Erythroblast (primary cell): ENCODE results near the gene CGB7.
"Not testable (repeated sequence)": the region's sequence is repeated elsewhere in the genome, so short reads cannot be mapped to it uniquely, and the experiment has no call there.

Experiments used
- DNase-seq, 2 experiments: peaks; one replicate each; lab custom pipeline; 2025; lab: John Stamatoyannopoulos, UW
- GATA1 ChIP-seq: IDR thresholded peaks from 2 replicates; pipeline ENCODE4 v1.6.1; 2011; ENCODE audit warnings: low read depth, mild to moderate bottlenecking, control low read depth, low read length, moderate library complexity
- POLR2A ChIP-seq: IDR thresholded peaks from 2 replicates; pipeline ENCODE4 v1.6.1; 2011; ENCODE audit warnings: mild to moderate bottlenecking, low read length

The CGB7 gene

DNA sequence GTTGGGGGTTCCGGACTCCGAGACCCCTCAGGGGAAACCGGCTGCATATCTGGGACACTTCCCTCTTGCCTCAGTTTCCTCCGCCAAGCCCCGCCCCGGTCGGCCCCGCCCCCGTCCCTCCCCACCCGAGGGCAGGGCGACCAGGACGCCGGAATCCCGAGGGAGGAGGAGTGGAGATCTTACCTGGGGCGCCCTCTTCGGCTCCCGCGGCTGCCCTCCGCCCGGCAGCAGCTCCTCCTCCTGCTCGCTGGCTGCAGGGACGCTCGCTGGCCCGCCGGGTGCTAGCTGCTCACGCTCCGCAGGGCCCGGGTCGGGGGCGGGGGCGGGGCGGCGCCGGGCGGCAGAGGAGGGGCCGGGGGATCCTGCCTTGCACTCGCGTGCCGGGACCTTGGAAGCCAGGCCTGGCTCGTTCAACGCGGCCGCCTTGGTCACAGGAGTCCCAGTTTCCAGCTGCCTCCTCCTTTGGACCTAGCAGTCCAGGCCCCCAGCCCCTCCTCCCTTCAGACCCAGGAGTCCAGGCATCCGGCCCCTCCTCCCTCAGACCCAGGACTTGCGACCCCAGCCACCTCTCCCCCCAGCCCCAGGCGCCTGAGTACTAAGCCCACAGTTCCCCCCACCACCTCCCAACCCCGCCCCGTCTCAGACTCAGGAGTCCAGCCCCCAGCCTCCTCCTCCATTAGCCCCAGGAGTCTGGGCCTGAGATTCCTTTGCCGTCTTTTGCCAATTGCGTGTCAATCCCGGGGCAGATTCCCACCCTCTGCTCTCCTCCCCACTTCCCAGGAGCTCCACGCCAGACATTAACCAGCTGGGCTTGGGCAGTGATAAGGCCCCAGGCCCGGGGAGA, 7.4 kb upstream of the CGB7 start, which contains the start of gene NTF4:
NTF4 (minus strand) TSS at position 51 of the 844 bp plus-strand sequence. CDS start 2,821 bp downstream, outside the sequence.
- no peak for TF ChIP-seq GATA1
- no peak for TF ChIP-seq POLR2A

DNA sequence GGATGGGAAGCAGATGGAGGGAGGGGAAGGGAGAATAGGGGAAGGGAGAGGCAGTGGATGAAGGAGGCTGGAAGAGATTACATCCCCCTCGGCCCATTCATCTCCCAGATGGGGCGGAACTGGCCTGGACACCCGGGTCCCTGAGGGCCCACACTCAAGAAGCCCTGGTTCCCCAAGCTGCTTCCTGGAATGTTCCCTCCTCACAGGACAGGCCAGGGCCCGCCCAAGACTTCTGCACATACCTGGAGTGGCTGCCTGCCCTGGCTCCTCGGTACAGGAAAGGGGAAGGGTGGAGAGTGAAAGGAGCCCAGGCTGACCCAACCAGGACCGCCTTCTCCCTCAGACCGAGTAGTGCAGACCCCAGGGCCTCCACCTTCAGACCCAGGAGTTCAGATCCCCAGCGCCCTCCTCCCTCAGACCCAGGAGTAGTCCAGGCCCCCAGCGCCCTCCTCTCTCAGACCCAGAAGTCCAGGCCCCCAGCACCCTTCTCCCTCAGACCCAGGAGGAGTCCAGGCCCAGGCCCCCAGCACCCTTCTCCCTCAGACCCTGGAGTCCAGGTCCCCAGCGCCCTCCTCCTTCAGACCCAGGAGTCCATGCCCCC, 6.6 kb upstream of the CGB7 start:
- DNase-seq: no peak
- TF ChIP-seq GATA1 (no peak), POLR2A (no peak)

More for the DNA sequence above, 7.4 kb upstream of the CGB7 start, which contains the start of gene NTF4:
- DNase-seq: no peak

DNA sequence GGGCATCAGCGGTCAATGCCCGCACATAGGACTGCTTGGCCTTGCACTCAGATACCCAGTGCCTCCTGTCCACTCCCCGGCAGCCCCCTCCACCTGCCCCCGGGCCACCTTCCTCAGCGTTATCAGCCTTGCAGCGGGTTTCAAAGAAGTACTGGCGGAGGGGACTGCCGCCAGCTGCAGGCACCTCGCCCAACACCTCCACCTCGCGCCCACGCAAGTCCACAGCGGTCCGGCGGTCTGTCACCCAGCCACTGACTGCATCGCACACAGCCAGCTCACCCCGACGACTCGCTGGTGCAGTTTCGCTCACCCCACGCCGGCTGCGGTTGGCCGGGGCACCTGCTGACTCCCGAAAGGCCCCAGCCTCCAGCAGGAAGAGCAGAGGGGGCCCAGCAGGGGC, 3.9 kb upstream of the CGB7 start:
- no peak for DNase-seq
- no peak for TF ChIP-seq GATA1
- no peak for TF ChIP-seq POLR2A

DNA sequence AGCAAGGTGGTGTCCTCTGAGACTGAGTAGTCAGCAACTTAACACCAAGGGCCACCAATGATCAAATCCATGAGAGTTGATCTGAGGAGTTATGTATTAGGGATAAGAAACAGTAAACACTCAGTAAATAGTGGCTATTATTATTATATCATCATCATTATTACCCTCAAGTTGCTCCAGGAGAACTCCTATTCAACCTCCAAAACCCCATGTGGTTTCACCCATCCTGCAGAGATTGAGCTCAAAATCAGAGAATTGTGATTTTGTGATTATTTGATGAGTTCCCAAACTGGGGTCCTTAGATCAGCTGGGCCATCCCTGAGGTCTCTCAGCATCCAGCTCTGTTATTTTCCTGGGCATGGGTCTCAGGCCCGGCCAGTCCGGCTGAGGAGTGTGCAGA, 3.5 kb upstream of the CGB7 start:
- TF ChIP-seq GATA1: no peak
- no peak for TF ChIP-seq POLR2A
- DNase-seq: no peak

DNA sequence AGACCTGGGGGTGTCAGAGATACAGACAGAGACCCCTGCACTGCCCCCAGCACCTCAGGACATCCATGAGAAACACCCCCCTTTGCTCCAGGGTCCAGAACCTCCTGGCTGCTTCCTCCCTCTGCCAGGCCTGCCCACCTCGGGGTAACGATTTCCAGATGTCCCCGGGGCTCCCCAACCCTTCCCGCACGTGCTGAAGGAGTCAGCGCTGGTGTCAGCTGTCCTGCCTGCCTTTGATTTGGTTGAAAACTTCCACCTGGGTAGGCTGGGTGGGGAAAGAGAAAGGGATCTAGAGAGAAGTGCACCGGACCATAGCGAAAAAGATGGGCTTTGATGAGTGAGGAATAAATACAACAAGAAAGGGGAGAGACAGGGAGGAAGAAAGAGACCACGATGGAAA, 1.5 kb upstream of the CGB7 start:
- no peak for TF ChIP-seq GATA1
- no peak for DNase-seq

DNA sequence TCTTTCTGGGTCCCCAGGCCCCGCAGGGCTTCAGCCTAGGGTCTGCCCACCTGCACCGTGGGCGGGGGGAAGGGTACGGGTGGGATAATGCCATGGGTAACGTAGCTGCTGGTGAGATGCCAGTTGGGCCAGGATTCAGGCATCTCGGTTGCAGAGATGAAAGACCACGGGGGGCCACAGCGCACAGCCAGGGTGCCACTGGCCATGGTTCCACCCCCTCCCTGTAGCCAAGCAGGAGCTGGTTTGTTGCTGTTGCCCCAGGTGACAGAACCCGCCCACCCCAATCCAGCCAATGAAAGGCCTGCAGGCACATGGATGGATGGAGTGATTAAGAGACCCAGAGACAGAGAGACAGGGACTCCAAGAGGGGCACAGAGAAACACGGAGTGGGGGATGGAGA, 1.0 kb upstream of the CGB7 start:
- no peak for DNase-seq
- TF ChIP-seq GATA1: no peak
- TF ChIP-seq POLR2A: no peak

DNA sequence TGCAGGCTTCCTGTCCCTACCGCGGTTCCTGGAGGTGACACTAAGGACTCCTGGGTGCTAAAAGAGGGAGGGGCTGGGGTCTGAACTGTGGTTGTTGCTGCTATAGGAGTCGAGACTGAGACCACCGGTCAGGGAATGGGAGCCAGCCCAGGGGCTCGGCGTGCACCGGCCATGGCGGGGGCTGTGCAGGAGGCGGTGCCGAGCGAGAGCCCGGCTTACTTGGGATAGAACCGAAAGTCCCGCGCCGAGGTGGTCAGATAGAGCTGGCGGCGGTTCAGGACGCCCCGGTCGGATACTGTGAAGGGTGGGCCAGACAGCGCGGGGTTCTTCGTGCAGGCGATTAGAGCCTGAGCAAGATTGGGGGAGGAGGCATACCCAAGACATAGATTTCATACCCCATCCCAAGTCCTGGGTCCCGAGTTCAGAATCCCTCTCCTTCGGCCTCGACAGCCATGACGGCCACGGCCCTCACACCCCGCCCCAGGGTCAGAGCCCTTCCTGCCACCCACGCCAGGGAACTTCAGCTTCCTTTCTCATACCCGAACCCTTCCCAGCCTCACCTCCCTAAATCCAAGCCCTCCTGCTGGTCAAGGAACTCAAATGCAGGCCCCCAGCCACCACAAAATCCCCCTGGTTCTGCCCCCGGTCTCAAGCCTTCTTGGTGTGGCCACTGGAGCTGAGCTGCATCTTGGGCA, 500 bp downstream of the CGB7 start:
- DNase-seq: not testable (repeated sequence)

DNA sequence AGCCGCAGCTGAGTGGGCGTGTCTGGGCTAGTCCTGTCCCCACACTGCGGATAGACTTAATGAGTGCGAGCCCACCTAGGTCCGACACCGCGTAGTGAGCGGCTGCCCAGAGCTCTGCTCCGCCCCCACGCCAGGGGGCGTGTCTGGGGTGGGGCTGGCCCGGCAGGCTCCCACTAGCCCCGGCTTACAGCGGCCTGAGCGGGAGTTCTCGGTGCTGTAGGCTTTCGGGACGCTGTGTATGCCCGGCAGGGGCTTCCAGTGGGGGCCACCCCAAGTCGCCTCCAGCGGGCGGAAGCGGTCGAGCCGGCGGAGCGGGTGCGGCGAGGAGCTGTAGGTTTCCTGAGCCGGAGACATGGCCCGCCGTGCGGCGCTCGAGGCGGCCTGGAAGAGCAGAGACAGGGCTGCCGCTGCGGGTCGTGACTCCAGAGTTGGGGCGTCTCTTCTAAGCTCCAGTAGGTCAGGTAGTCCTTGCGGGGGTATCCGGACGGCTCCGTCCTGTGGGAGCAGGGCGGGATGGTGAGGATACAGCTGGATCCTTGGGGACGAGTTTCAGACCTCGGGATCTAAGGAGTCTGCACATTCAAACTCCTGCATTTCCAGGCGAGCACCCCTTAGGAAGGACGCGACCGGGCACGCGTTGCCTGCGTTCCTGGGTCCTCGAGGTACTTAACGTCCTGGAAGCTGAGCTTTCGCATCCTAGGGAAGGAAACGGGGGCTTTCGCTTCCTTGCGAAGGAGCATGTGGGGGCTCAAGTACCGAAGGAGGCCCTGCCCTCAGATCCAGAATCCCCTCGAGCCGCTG, 1.2 kb downstream of the CGB7 start:
- TF ChIP-seq GATA1: no peak
- TF ChIP-seq POLR2A: no peak
- peak; percentile 45 to 60 for DNase-seq

DNA sequence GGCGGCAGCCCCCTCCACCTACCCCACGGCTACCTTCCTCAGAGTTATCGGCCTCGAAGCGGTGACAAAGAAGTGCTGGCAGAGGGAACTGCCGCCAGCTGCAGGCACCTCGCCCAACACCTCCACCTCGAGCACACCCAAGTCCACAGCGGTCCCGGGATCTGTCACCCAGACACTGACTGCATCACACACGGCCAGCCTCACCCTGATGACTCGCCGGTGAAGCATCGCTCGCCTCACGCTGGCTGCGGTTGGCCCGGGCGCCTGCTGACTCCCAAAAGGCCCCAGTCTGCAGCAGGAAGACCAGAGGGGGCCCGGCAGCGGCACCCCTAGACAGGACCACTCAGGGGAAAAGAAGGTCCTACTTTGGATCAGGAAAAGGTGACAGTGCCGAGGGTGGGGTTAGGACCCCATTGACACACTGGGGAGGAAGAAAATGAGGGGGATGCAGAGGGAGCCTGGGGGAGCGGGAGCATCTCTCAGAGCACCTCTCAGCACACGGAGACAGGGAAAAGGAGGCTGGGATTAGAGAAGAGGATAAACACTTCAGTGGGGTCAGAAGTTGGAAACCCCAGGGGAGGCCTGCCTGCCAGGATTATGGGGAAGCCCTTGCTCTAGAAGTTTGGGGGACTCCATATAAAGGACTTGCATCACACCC, 7.0 kb downstream of the CGB7 start:
- DNase-seq: not testable (repeated sequence)

DNA sequence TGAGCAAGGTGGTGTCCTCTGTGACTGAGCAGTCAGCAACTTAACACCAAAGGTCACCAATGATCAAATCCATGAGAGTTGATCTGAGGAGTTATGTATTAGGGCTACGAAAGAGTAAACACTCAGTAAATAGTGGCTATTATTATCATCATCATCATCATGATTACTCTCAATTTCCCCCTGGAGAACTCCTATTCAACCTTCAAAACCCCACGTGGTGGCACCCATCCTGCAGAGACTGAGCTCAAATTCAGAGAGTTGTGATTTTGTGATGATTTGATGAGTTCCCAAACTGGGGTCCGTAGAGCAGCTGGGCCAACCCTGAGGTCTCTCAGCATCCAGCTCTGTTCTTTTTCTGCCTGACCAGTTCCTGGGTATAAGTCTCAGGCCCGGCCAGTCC, 7.7 kb downstream of the CGB7 start:
- not testable (repeated sequence) for DNase-seq

DNA sequence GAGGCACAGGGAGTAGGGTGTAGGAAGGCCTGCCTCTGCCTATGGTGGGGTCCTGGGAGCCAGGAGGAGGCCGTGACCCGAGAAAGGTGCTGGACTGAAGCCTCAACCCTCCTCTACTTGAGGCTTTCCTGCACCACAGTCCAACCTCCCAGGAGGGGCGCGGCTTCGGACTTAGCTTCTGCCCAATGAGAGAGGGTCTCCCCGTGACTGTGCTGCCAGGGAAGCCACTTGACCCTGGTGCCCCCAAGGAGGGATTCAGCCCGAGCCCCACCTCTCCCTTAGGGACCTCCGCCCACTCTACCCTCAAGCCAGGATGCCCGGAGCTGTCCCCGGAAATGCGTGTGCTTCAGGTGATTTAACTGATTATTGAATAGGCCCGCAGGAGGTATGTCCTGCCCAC, 8.5 kb downstream of the CGB7 start, which contains the start of gene CGB8:
CGB8 (minus strand) TSS at position 101 of the 400 bp plus-strand sequence. CDS start 372 bp downstream, outside the sequence.
- not testable (repeated sequence) for DNase-seq

DNA sequence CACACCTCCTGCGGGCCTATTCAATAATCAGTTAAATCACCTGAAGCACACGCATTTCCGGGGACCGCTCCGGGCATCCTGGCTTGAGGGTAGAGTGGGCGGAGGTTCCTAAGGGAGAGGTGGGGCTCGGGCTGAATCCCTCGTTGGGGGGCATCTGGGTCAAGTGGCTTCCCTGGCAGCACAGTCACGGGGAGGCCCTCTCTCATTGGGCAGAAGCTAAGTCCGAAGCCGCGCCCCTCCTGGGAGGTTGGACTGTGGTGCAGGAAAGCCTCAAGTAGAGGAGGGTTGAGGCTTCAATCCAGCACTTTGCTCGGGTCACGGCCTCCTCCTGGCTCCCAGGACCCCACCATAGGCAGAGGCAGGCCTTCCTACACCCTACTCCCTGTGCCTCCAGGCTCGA, 14.0 kb downstream of the CGB7 start, which contains the start of gene CGB5:
CGB5 (plus strand) TSS at position 301 of the 400 bp plus-strand sequence. CDS start 362 bp downstream, outside the sequence.
- DNase-seq: not testable (repeated sequence)

DNA sequence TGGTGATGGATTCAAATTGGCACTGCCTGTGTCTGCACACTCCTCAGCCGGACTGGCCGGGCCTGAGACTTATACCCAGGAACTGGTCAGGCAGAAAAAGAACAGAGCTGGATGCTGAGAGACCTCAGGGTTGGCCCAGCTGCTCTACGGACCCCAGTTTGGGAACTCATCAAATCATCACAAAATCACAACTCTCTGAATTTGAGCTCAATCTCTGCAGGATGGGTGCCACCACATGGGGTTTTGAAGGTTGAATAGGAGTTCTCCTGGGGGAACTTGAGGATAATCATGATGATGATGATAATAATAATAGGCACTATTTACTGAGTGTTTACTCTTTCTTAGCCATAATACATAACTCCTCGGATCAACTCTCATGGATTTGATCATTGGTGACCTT, 14.9 kb downstream of the CGB7 start:
- not testable (repeated sequence) for DNase-seq
